Measurements from ENCODE around the gene CDH13. TPM values are rescaled to one million over a fixed set of nuclear protein-coding genes. Genes with fewer than 3 reads are reported as not detected.

Gene CDH13
- total and polyA plus RNA-seq, 9 of the 15 experiments (the other 6 are each of a cell fraction or from before 2014, with no cell fraction given), result 0.03 TPM; not detected in 8

- Histone ChIP-seq H3K4me3 (no peak overlapping the region), H2AFZ (ENCODE audit: low read depth, low read length) (no peak overlapping the region), H3K9me3 (replicated peaks; ENCODE audit: control insufficient read depth, insufficient read depth, low read depth, low read length) (0 out of 2 replicates have a peak, but pooled peaks cover 2% of the 10 kb centered on the region), H3K79me2 (ENCODE audit: control insufficient read depth, insufficient read depth, low read length) (no peaks in the 10 kb centered on the region), H3K4me2 (ENCODE audit: insufficient read depth, low read length) (no peak overlapping the region), H4K20me1 (replicated peaks; ENCODE audit: control insufficient read depth, insufficient read depth, low read length) (no peaks in the 10 kb centered on the region), H3K36me3 (ENCODE audit: control insufficient read depth, insufficient read depth, low read length) (no peaks in the 10 kb centered on the region), H3K27me3 (ENCODE audit: control insufficient read depth in 2 of 2, insufficient read depth in 2 of 2, low read length in 2 of 2) (no peaks in the 10 kb centered on the region), H3K9me1 (ENCODE audit: control insufficient read depth, insufficient read depth, low read length) (no peaks in the 10 kb centered on the region), H3K4me1 (replicated peaks in 1 of 2; ENCODE audit: control insufficient read depth in 2 of 2, insufficient read depth in 2 of 2, low read length in 2 of 2) (no peaks in the 10 kb centered on the region), H3K27ac (ENCODE audit: extremely low read depth, low read depth, low read length) (no peak overlapping the region), H3K9ac (ENCODE audit: insufficient read depth in 1 of 2, low read depth in 2 of 2, low read length in 2 of 2) (no peak overlapping the region)
- in situ Hi-C loops (cut with MboI), result no loop called here
- ATAC-seq (no peak), DNase-seq (ENCODE audit: extremely low read depth in 1 of 4, low spot score in 3 of 4) (no peak), FAIRE-seq (no peak)
- 0% methylated on average over 3 of the region's 3 CpGs for WGBS (ENCODE audit: insufficient coverage, low coverage, missing lambda C conversion rate)
- intact Hi-C loops (cut with micrococcal nuclease), result no loop called here
- no peak for TF ChIP-seq RBM14 (IDR thresholded peaks at IDR 0.05; ENCODE audit: borderline replicate concordance, insufficient read depth, low read depth, low read length)
- no peak for TF ChIP-seq KDM4B (IDR thresholded peaks at IDR 0.05; ENCODE audit: borderline replicate concordance in 2 of 2, low read depth in 1 of 2)
- TF ChIP-seq KLF13 (tag; IDR thresholded peaks at IDR 0.05; ENCODE audit: borderline replicate concordance, low read depth), result no peak
- TF ChIP-seq RBM22 (IDR thresholded peaks at IDR 0.05; ENCODE audit: low read depth, low read length, poor library complexity, severe bottlenecking), result no peak
- no peak for TF ChIP-seq NFXL1 (CRISPR knock-in tag; IDR thresholded peaks at IDR 0.05)
- TF ChIP-seq ZNF133 (CRISPR knock-in tag; IDR thresholded peaks at IDR 0.05), result no peak
- TF ChIP-seq ZFX (CRISPR knock-in tag; IDR thresholded peaks at IDR 0.05), result no peak
- TF ChIP-seq ZKSCAN1 (IDR thresholded peaks at IDR 0.05; ENCODE audit: low read depth, low read length), result no peak
- TF ChIP-seq MAFK (IDR thresholded peaks at IDR 0.05; ENCODE audit: low read length), result no peak
- no peak for TF ChIP-seq FOXJ2 (tag; IDR thresholded peaks at IDR 0.05)
- no peak for TF ChIP-seq MCM3 (IDR thresholded peaks at IDR 0.05)
- TF ChIP-seq PTRF (tag; IDR thresholded peaks at IDR 0.05), result no peak
- ChIA-PET POLR2A (interaction anchor here (0.6 kb wide), 1 partner anchor 137 kb away, joined by 3 read pairs; no protein-coding TSS in a partner anchor), CTCF (ENCODE audit: low intra/inter-chr PET ratio) (no interaction called here)
- BruUV-seq (replicated peaks), result no TSS peak
Observed at GRCh38 chr16:82845116-82845515, 218.3 kb downstream of the CDH13 start.

All from K562 (cell line).